Epithelial cell of proximal tubule (primary cell): ENCODE measurements around the gene UBR3. TPM values are rescaled to one million over a fixed set of nuclear protein-coding genes. Genes with fewer than 3 reads are reported as not detected.
"Not testable (repeated sequence)": the region's sequence is repeated elsewhere in the genome, so short reads cannot be mapped to it uniquely, and the experiment has no call there.

Experiments used
- DNase-seq: peaks from one replicate; pipeline ENCODE4 v3.0.0-alpha.2; 2011; ENCODE audit warnings: low read depth
- H3K4me3 ChIP-seq: 2 replicates; pipeline ENCODE4 v1.5.1; 2011; ENCODE audit warnings: low read depth, mild to moderate bottlenecking, low read length
- total RNA-seq: library from RNA; depleted of rRNA; stranded (reverse); fragments of >200 nt; gene quantifications from 2 replicates; pipeline ENCODE4 v1.2.3, GENCODE V29; 2015
- TF ChIP-seq, protein P1 (sequence below): conservative IDR thresholded peaks from 2 replicates; pipeline ENCODE4 v1.5.1; 2012; ENCODE audit warnings: low read depth, mild to moderate bottlenecking, low read length

UBR3 gene
- total RNA-seq, 1 donor from 2014 or later = 10.7 TPM

DNA sequence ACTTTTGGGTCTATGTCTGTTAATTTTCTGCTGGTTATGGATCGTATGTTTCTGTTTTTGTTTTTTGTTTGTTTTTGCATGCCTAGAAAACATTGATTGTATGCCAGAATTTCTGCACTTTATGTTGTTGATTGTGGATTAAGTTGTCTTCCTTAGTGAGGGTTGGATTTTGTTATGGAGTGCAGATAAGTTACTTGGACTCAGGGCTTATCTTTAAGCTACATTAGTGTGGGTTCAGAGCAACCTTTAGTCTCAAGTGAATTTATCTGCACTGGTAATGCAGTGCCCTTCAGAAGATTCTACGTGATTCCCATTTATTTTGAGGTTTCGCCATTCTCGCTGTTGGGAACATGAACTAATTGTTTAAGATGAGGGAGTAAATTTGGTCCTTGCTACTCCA lies 32.9 kb downstream of the UBR3 start:
- DNase-seq = no peak
- no peak overlapping the region for H3K4me3 ChIP-seq
- TF ChIP-seq, protein P1, sequence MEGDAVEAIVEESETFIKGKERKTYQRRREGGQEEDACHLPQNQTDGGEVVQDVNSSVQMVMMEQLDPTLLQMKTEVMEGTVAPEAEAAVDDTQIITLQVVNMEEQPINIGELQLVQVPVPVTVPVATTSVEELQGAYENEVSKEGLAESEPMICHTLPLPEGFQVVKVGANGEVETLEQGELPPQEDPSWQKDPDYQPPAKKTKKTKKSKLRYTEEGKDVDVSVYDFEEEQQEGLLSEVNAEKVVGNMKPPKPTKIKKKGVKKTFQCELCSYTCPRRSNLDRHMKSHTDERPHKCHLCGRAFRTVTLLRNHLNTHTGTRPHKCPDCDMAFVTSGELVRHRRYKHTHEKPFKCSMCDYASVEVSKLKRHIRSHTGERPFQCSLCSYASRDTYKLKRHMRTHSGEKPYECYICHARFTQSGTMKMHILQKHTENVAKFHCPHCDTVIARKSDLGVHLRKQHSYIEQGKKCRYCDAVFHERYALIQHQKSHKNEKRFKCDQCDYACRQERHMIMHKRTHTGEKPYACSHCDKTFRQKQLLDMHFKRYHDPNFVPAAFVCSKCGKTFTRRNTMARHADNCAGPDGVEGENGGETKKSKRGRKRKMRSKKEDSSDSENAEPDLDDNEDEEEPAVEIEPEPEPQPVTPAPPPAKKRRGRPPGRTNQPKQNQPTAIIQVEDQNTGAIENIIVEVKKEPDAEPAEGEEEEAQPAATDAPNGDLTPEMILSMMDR = no peak

DNA sequence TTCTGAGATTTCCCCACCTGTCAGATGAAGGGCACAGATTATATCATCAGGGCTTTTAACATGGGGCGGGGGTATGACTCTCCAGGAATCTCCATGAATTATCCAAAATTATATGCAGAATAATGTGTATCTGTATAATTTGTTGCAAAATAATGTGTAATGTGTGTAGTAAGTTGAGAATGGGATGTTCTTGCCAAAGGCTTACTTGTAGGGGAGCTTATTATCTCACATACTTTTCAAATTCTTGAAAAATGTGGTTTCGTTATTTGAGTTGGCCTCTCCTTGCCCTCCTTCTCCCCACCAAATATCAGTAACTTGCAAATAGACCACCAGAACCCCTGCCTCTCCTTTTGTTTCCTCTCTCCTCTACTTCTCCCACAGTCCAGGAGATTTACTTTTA lies 35.6 kb downstream of the UBR3 start:
- H3K4me3 ChIP-seq = no peak overlapping the region
- no peak for DNase-seq
- TF ChIP-seq, protein P1 = no peak

DNA sequence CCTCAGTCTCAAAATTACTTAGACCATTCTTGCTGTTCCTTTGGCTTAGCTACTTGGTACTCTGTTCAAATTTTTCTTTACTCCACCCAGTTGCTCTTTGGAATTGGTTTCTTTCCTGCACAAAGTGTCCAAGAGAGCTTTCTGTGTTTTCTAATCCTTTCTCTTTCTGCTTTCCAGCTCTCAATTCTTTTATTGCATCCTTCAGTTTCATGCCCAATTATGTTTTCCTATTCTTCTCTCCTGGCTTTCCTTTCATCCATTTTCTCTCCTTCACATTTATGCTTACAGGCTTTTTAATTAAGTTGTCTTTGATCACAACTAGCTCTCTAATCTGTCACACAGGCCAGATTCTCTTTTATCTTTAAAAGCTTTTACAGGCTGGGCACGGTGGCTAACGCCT lies 38.2 kb downstream of the UBR3 start:
- no peak overlapping the region for H3K4me3 ChIP-seq
- no peak for DNase-seq
- TF ChIP-seq, protein P1 = no peak

DNA sequence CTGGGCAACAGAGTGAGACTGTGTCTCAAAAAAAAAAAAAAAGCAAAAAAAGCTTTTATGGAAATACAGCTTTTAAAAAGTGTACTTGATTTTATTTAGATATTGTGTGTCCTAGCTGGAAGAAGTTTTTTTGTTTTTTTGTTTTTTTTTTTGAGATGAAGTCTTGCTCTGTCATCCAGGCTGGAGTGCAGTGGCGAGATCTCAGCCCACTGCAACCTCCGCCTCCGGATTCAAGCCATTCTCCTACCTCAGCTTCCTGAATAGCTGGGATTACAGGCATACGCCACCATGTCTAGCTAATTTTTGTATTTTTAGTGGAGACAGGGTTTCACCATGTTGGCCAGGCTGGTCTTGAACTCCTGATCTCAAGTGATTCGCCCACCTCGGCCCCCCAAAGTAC lies 39.0 kb downstream of the UBR3 start:
- DNase-seq, H3K4me3 ChIP-seq: not testable (repeated sequence)

DNA sequence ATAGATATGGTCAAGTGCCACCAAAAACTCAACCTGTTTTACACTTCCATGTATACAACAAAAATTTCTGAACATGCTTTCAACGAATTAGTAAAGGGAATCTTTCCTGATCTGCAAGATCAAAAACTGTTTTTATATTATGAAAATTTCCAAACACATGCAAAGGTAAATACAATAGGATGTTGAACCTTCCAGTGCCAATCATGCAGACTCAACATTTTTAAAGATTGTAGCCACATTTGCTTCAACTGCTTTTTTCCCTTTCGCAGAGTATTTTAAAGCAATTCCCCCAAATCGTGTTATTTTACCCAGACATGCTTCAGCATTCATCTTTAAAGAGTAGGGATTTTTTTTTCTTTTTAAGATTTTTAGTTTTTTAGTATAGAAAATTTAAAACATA lies 40.3 kb downstream of the UBR3 start:
- TF ChIP-seq, protein P1 = no peak
- H3K4me3 ChIP-seq = no peak overlapping the region
- DNase-seq = no peak

DNA sequence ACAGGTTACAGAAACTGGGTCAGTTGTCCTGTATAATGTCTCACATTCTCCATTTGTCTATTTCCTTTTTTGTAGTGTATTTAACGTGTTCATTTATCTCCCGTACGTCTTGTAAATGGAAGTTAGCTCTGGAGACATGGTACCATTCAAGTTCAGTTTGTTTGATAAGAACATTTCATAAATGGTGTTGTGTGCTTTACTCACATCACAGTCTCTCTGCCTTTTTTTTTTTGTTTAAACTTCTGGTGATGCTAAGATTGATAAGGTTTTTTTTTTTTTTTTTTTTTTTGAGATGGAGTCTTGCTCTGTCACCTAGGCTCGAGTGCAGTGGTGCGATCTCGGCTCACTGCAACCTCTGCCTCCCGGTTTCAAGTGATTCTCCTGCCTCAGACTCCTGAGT lies 41.7 kb downstream of the UBR3 start:
- H3K4me3 ChIP-seq = no peak overlapping the region
- TF ChIP-seq, protein P1 = no peak
- DNase-seq = no peak

DNA sequence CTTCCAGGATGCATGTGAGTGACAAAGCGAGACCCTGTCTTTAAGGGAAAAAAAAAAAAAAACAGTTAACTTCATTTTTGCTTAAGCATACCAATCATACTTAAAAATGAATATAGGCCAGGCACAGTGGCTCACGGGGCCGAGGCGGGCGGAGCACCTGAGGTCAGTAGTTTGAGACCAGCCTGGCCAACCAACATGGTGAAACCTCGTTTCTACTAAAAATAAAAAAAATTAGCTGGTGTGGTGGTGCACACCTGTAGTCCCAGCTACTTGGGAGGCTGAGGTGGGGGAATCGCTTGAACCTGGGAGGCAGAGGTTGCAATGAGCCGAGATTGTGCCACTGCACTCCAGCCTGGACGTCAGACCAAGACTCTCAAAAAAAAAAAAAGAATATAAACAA lies 44.1 kb downstream of the UBR3 start:
- DNase-seq, H3K4me3 ChIP-seq: not testable (repeated sequence)

DNA sequence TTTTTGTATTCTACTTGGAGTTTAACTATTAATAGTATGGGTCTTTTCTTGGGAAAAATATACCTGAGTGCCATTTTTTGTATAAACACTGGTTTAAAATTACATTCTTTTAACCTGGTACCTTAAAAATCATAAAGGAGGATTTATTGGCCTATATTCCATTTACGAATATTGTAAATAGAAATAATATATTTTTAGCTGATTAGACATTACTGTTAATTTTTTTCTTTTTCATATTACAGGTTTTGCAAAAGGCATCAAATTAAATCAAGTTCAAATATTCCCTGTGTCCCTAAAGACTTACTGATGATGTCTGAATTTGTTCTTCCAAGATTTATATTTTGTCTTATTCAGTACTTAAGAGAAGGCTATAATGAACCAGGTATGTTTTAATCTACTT lies 44.7 kb downstream of the UBR3 start:
- no peak for DNase-seq
- no peak overlapping the region for H3K4me3 ChIP-seq
- TF ChIP-seq, protein P1 = no peak
